HK-2 (cell line): ENCODE data around the gene KIF6.

Experiments used
- DNase-seq: peaks from one replicate; pipeline ENCODE4 v3.0.0-alpha.2; 2018; ENCODE audit not compliant: unreplicated experiment

KIF6 gene

DNA sequence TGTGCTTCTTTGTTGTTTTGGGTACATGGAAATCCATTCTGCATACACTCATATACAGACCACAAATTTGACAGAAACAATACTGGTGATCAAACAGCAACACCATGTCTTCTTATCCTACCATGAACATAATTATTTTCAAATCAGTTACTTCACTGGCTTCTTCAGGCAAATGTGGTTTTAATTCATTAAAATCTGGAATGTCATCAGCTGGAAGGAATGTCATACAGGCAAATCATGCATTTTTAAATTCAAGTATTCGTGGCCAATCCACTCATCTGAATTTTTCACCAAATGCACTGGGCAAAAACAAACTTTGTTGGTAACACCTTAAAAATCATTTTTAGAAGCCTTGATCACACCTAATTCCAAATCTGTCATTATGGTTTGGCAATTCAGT lies 59.3 kb downstream of the KIF6 start:
- DNase-seq = no peak

DNA sequence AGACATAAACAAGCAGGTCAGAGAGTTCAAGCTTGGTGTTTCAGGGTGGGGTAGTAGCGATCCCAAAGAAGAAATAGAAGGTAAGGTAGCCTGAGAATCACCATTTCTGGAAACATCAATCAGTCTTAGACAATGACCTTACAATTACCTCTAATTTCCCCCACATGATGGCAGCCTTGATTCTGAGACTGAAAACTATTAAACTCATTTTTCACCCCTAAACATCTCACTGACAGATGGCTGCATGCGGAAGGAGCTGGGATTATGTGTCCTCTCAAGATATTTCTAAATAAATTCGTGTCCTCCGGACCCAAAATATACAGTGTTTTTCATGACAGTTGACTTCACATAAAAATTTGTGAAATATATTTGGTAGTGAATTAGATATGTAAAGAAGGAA lies 61.0 kb downstream of the KIF6 start:
- DNase-seq = no peak

DNA sequence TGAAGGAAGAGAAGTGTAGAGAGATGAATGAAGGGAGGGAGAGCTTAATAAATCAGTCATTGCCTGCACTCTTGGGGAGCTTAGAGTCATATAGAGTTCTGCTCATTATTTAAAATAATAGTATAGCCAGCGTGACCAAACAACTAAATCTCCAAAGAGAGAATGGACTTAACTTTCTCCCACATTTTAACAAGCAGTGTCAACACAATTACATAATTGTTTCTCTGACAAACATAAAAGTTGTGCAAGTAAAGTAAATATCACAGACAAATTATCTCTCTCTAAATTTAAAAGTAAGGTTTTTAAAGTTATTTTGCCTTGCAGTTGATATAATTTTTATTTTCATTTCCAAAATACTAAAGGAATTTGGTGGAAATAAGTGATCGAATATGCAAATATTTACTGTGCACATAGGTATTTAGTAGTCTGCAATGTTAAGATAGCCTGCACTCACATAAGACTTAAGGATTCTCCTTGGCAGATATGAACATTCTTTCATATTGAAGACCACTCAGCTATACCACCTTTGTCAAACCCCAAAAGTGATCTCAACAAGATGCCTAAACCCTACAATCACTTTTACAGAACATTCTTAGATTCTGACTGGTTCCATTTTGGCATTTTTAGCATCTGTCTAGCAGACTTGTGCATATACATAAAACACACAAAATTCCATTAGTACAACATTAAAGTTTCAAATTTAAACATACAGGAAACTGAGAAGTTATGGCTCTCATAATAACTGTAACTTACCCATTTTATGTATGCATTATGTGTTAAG lies 67.7 kb downstream of the KIF6 start:
- no peak for DNase-seq

DNA sequence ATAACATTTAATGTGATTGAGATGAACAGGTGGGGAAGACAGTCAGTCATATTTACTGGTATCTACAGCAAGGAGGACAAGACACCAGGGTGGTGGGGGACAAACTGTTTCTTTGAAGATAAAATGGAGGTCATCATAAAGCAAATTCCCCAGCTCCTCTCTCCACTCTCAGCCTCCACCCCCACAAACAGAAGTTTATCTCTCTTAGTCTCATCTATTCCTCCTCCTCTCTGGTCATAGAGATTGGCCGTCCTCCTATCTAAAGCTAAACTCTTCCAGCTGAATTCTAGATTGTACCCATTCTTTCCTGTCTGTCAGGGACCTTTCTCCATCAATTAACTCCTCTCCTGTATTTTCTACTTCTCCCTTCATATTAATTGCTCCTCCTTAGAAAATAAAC lies 71.1 kb downstream of the KIF6 start:
- no peak for DNase-seq

DNA sequence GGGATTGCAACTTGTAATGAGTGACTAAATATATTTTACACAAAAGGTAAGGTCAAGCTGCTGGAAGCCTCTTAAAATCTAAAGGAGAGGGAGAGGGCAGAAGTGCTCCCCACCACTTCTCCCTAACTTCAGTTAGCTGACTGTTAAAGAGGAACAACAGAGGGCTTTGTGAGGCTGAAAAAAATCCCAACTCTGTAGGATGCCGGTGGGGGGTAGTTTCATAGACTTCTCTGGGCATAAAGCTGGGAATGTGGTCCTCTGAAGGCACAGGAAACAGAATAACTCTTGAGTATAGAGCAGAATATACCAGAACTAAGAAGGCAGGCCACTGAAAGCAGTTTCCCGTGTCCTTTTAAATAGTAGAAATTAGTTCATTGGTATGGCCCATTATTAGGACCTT lies 71.6 kb downstream of the KIF6 start:
- DNase-seq = no peak

DNA sequence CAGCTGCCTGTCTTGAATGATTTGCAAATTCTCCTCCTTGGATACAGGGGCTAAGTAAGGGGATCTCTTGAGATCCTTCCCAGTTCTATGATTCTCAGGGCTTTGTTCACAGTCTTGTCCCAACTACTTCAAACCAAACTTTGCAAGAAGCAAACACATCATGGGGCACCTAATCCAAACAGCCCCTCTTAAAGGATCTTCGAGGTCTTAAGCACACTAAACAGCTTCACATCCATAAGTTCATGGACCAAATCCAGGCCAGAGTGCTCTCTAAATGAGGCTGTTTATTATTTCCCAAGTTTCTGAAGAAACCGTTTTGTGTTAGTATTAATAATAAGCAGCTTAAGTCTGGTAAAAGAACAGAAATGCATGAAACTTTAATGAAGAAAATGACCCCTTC lies 75.2 kb downstream of the KIF6 start:
- DNase-seq = no peak

DNA sequence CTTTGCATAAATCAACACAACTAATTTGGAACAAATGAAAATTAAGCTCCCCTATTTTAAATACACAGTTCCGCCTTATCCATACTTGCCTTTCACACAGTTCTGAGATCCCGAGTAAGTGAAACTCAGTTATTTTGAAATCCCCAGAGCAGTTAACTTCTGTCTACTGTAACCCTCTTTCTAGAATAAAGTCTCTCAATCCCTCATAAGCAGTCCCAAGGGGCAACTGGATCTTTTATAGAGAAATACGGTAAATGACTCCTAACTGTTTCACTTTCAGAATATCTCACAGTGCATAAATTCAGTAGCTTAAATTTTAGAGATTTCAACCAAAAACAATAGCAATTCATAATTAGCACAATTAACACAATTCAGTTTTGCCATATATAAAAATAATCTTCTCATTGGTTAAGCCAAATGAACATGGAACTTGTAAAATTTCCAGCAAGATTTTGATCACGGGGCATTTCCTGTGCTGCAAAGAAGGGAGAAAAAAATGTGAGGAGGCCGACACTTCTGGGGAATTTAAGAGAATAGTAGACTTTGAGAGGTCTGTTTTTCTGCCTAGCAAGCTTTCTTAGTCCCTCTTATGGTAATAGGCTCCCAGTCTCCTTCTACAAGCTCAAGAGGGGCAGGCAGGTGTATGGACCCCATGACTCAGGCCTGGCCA lies 78.3 kb downstream of the KIF6 start:
- DNase-seq = no peak

DNA sequence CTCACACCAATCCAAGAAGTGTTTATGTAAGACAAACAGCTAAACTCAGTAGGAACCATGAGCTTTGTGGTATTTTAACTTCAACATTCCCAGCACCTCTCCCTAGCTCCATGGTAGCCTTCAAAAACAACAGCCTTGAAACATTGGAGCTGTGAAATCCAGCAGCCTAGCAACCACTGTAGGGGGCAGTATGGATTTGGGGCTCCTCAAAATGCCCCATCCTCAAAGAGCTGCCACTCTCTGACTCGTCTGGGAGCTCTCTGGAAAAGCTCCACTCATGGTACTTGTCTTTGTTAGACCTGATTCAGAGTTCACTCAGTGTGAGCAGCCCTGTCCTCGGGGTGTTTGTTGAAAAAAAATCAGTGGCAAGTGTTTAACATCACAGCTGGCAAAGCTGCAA lies 82.9 kb downstream of the KIF6 start:
- DNase-seq = no peak

DNA sequence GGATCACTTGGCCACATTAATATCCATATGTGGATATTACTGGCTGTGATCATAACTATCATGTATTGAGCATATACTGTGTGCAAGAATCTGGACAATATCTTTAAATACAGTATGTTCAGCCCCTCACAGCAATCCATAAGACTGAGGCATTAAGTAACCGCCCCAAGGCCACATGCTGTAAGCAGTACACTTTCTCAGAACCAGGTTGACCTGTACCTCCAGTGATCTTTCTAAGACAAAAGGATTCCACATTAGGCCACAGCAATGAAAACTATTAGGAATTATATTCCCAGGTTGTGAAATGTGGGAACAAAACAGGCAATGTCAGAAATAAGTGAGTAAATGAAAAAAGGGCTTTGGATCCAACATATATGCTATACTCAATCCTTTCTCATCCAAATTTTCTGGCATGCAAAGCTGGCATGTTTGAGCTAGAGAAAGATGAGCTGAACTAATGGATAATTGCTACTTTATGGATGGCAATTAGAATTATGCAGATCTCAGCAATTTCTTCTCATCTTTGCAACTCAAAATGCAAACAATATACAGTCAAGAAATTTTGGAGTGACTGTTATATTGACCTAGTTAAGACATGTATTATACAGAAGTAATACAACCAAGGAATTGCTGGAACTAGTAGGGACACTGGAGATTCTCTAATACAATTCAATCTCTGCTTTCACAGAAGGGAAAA lies 86.9 kb downstream of the KIF6 start:
- no peak for DNase-seq

DNA sequence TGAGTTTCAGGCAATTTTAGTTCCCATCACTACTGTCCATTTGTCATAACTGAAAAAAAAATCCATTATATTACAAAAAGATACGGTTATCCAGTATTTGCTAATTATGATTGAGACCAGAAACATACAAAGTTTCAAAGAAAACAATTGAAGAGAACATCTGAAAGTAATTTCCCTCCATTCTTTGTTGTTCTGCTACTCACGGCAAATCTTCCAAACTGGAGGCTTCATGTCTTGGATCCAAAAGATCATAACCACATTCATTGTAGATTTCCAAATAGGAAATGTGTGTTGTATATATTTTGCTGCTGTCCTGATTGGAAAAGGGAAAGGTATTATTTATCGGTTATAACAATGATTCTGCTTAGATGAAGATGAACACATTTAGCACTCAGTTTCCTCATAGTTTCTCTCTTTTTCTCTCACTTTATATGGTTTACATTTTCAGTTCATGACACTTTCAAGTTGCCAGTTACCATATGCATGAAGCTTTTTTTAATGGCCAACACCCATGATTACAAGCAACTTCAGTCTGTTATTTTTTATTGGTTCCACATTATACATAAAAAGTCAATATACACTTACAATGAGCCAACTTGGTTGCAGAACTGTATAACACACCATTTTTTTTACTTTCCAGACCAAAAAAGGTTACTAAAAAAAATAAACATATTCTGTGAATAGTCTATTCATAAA lies 90.4 kb downstream of the KIF6 start:
- DNase-seq = no peak

DNA sequence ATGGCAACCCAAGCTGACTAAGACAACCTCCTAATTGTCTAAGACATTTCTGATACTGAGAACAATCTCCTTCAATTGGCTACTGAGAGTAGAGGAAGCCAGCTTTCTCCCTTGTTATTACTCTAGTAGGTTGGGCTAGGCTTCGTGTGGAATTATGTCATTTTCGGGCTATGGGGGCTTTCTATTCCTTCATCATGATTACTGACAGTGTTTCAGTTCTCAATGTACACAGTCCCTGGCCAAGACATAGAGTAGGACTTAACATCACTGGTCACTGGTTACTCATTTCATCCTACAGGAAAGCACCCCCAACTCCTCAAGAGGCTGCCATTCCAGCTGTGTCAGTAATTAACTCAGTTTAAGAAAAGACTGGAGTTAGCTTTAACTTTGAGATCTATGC lies 100.0 kb downstream of the KIF6 start:
- no peak for DNase-seq

DNA sequence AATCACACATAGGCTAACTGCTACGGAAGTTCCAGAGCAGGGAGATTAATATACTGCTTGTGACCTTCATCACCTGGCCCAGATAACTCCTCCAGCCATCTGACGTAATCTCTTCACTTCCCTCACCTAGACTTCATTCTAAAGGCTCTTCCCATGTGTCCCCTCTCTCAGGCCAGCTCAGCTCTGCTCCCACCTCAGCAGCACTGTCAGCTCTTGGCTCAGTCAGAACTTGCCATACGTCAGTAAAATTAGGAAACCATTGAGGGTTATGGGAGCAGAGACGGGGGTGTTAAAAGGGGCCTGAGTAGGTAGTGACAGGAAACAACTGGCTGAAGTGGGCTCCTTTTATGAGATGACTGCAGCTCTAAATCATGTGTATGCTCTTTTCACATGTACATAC lies 101.5 kb downstream of the KIF6 start:
- DNase-seq = no peak

DNA sequence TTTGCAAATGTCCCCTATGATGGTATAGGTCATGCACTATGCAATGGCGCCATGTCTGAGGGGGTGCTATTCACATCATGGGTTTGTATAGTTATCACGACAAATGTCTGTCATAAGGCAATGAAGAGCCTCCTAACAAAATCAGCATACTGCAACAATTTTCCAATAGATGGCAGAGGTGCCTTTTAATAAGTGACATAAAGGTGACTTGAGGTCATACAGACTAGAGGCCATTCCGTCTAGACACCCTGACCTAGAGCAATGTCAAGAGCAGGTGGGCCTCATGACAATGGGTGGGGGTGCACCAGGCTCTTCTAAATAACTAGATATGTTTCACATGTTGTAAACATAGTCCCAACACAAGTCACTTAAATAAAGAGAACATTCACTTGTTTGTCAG lies 107.7 kb downstream of the KIF6 start:
- DNase-seq = no peak

DNA sequence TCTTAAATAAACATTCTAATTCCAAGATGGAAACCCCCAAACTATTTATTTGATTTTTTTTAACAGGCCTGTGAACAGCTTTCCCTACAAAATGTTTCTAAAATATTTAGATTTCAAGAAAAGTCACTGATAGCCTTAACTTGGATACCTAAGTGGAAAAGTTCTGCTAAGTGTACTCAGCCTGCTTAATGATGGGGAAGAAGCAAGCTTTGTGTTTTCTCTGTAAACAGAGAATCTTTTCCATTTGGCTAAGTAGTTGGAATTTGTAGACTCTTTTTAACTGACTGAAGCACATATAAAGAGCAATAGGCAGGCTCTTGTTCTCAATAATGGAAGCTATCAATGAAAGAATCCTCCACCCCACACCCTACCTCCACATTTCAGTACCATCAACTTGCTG lies 108.2 kb downstream of the KIF6 start:
- DNase-seq = no peak

DNA sequence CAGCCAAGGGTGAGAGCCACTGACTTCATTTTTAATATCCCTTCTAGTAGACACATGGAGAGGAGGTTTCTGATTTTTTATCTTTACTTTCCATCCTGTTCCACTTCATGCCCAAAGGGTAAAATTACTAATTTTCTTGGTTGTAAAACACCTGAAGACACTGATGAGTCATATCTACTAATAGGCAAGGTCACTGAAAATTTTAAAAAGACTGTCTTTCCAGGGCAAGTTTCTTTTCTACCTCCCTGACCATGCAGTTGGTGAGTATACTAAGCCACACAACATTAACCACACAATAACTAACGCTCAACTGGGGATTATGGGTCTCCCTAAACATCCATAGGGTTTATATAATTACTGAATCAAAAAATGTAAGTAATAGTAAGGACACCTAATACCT lies 109.6 kb downstream of the KIF6 start:
- DNase-seq = no peak

DNA sequence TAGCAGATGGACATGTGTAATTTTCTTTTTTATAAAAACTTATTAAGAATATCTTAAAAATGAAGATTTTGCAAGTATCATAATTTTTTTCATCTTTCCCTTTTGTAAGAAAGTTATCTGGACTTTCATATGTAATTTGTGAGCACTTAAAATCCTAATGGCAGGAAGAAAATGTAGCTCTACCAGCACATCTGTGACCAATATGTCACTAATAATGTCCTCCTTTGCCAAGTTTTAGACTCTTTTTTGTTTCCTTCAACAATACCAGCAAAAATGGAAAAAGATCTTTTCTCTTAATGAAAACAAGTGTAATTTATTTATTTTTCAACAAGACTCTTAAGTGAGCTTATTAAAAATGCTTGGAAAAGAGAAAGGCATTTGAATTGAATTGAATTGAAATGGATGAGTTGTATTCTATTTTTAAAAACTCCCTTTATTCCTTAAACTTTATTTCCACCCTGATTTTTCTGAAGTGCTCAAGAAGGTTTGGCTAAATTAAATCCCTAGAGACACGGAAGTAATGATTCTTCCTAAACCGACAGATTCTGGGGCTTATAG lies 110.7 kb downstream of the KIF6 start:
- no peak for DNase-seq

DNA sequence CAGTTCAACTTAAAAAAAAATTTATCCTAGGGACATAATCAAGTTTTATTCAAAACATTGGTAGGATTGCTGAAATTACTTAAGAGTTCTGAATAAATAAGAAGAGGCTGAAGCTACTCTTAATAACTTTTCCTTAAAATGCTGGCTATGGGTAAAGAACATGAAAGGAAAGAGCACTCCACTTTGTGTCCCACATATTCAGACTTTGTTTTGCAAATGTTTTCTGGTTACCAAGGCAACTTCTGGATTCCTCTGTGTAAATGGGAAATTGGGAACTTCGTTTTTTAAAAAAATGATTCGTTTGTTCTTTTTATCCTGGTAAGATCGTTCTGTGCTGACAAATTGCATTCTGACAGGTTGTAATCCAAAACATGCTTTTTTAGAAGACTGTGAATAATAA lies 115.0 kb downstream of the KIF6 start:
- DNase-seq = no peak

DNA sequence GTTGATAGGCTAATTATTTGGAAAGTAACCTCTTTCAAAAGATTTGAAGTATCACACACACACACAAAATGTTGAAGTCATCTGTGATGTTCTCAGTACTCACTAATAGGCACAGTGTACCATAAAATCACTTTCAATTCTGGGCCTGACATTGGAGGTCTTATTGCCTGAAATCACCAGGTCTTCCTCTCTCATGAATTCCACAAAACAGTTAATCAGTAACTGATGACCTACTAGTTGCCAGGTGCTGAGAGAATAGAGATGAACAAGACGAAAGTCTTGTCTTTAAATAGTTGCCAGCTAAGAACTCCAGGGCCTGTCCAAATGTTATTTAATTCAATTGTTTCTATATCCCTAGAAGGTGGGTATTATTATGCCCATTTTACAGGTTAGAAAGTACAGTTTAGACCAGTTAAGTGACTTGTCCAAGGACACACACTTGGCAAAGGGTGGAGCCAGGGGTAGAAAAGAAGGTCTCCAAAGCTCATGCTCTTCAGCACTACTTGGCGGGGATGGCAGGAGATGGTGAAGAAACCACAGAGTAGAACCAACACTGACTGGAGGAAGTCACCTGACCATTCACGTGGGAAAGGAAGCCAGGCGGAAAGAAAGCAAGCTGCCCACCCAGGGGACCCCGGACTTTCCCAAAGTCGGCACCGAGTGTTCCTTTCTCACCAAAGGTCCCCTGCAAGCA lies 116.4 kb downstream of the KIF6 start:
- no peak for DNase-seq

DNA sequence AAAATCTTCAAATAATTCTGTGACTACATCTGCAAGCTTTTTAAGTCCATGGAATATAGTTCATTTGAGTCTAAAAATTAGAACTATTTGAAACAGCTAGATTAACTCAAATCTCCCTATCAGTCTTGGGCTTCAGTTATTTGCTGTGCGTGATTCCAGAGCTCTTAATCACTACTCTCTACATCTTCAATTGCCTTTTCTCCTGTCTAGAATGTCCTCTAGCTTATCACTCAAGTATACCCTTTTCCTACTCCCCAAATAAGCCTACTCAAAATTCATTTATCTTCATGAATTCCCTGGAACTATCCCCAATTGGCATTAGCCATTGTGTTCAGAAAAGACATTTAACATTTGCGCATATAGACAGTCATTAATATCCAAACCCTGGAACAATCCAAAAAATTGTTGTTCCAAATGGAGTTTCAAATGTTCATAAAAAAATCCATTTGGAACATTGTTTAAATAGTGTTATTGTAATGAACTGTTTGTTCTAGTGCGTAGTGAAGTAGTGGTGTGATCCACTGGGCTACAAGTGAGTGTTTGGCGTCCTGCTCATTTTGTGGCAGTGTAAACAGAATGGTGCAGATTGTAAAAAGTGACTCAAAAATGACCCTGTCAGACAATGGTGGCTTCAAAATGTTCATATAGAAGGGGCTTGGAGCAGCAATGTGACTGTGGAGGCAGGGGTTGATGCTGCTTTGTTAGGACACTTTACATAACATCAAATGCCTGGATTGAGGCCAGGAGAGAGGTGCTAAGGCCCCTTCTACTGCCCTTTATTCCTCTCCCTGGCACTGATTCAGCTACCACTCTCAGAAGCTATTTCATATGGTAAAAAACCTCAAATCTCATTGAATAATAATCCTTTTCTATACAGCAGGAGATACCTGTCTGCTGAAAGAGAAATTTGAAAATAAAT lies 122.3 kb downstream of the KIF6 start:
- DNase-seq = no peak

DNA sequence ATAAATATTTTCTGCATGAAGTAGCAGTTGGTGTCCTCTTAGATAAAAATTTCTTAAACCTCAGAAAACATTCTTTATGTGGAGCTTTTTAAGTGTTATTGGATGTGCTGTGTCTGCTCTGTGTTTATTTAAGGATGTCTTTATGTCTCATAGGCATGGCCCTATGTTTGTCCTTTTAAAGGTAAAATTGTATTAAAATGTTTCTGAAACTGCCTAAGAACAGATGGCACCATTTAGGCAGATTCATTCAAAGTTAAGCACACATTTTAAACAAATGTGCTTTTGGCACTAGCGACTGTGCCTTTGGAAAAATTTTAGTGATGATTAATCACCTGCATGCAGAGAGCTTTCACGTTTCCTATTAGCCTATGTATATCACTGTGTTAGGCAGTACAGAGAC lies 125.2 kb downstream of the KIF6 start:
- DNase-seq = no peak

DNA sequence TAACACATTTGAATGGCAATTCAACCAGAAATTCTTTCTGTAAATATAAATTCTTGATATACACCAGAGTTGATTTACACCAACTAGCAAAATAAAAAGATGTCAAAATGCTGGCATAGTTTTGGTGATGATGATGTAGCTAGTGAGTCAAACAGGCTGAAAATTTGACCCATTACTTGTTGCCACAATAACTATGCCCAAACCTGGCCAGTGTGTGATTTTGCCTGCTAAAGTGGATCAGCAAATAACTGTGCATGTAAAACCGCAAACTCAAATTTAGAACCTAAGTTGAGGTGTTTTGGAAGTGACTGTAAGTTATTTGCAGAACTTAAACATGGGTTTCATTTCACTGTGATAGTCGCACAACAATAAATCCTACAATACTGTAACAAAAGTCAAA lies 125.9 kb downstream of the KIF6 start:
- DNase-seq = no peak
